H9 (cell line): ENCODE results near the gene MYCBPAP. TPM values are rescaled to one million over a fixed set of nuclear protein-coding genes. Genes with fewer than 3 reads are reported as not detected.

Experiments used
- DNase-seq: peaks from one replicate; pipeline ENCODE4 v3.0.0-alpha.2; 2017
- H2AFZ ChIP-seq: one replicate; pipeline ENCODE4 v1.6.1; 2013; ENCODE audit warnings: mild to moderate bottlenecking, low read length, control low read depth, moderate library complexity
- H2AK5ac ChIP-seq: 2 replicates; pipeline ENCODE4 v1.6.1; 2013; ENCODE audit warnings: low read length, control low read depth, mixed read lengths; ENCODE audit not compliant: insufficient read length
- H2BK120ac ChIP-seq: one replicate; pipeline ENCODE4 v1.6.1; 2013; ENCODE audit warnings: low read depth, mild to moderate bottlenecking, low read length, control low read depth, inconsistent platforms; ENCODE audit not compliant: poor library complexity, severe bottlenecking
- H2BK12ac ChIP-seq: 2 replicates; pipeline ENCODE4 v1.6.1; 2013; ENCODE audit warnings: low read length, control low read depth, mixed read lengths, low read depth; ENCODE audit not compliant: insufficient read length
- H2BK15ac ChIP-seq: 2 replicates; pipeline ENCODE4 v1.6.1; 2013; ENCODE audit warnings: low read depth, low read length, control low read depth
- H2BK20ac ChIP-seq: one replicate; pipeline ENCODE4 v1.6.1; 2013; ENCODE audit warnings: low read depth, mild to moderate bottlenecking, low read length, control low read depth, inconsistent platforms; ENCODE audit not compliant: poor library complexity, severe bottlenecking
- H2BK5ac ChIP-seq: 2 replicates; pipeline ENCODE4 v1.6.1; 2013; ENCODE audit warnings: low read length, control low read depth, mixed read lengths; ENCODE audit not compliant: insufficient read length
- H3K14ac ChIP-seq: 2 replicates; pipeline ENCODE4 v1.6.1; 2013; ENCODE audit warnings: low read length, control low read depth; ENCODE audit not compliant: insufficient read depth
- H3K18ac ChIP-seq: 2 replicates; pipeline ENCODE4 v1.6.1; 2013; ENCODE audit warnings: low read depth, mild to moderate bottlenecking, mixed read lengths, low read length, control low read depth; ENCODE audit not compliant: insufficient read length
- H3K23ac ChIP-seq: 2 replicates; pipeline ENCODE4 v1.6.1; 2013; ENCODE audit warnings: low read length, control low read depth, mixed read lengths, low read depth; ENCODE audit not compliant: insufficient read length
- H3K23me2 ChIP-seq: 2 replicates; pipeline ENCODE4 v1.6.1; 2013; ENCODE audit warnings: low read depth, mild to moderate bottlenecking, mixed read lengths, low read length, control low read depth; ENCODE audit not compliant: insufficient read length, poor library complexity, severe bottlenecking
- H3K27ac ChIP-seq: 2 replicates; pipeline ENCODE4 v1.5.1; 2013; ENCODE audit warnings: low read length, control low read depth, mixed read lengths, low read depth; ENCODE audit not compliant: insufficient read length
- H3K27me3 ChIP-seq: 2 replicates; pipeline ENCODE4 v1.6.1; 2013; ENCODE audit warnings: low read length, control low read depth, inconsistent platforms; ENCODE audit not compliant: insufficient read depth
- H3K4ac ChIP-seq: 2 replicates; pipeline ENCODE4 v1.6.1; 2013; ENCODE audit warnings: low read depth, mild to moderate bottlenecking, control low read depth, inconsistent platforms, low read length, moderate library complexity
- H3K4me1 ChIP-seq: 2 replicates; pipeline ENCODE4 v1.6.1; 2013; ENCODE audit warnings: low read length, control low read depth, inconsistent platforms; ENCODE audit not compliant: insufficient read depth
- H3K4me2 ChIP-seq: 2 replicates; pipeline ENCODE4 v1.6.1; 2013; ENCODE audit warnings: low read length, control low read depth, mixed read lengths; ENCODE audit not compliant: insufficient read length, insufficient read depth
- H3K56ac ChIP-seq: 2 replicates; pipeline ENCODE4 v1.6.1; 2013; ENCODE audit warnings: low read depth, mild to moderate bottlenecking, mixed read lengths, low read length, control low read depth; ENCODE audit not compliant: insufficient read length
- H3K79me1 ChIP-seq: 2 replicates; pipeline ENCODE4 v1.6.1; 2013; ENCODE audit warnings: low read depth, mild to moderate bottlenecking, moderate library complexity, low read length, control low read depth, inconsistent platforms; ENCODE audit not compliant: insufficient read depth, poor library complexity, severe bottlenecking
- H3K79me2 ChIP-seq: 2 replicates; pipeline ENCODE4 v1.6.1; 2013; ENCODE audit warnings: low read length, control low read depth, inconsistent platforms; ENCODE audit not compliant: insufficient read depth
- H3K9ac ChIP-seq: 2 replicates; pipeline ENCODE4 v1.6.1; 2013; ENCODE audit warnings: low read length, control low read depth, mixed read lengths; ENCODE audit not compliant: insufficient read length; ENCODE audit errors: extremely low read depth
- H3K9me3 ChIP-seq: one replicate; pipeline ENCODE4 v1.6.1; 2013; ENCODE audit warnings: low read depth, low read length, inconsistent platforms; ENCODE audit not compliant: control insufficient read depth
- H3T11ph ChIP-seq: one replicate; pipeline ENCODE4 v1.6.1; 2013; ENCODE audit warnings: mild to moderate bottlenecking, low read length, control low read depth, inconsistent platforms
- H4K20me1 ChIP-seq: one replicate; pipeline ENCODE4 v1.6.1; 2013; ENCODE audit not compliant: control insufficient read depth, insufficient read length, insufficient read depth
- H4K5ac ChIP-seq: 2 replicates; pipeline ENCODE4 v1.6.1; 2013; ENCODE audit warnings: low read depth, mild to moderate bottlenecking, mixed read lengths, low read length, control low read depth; ENCODE audit not compliant: insufficient read length
- H4K8ac ChIP-seq: replicated peaks from 2 replicates; pipeline ENCODE4 v1.6.1; 2013; ENCODE audit warnings: low read length, control low read depth, mixed read lengths, low read depth; ENCODE audit not compliant: insufficient read length
- H4K91ac ChIP-seq: 2 replicates; pipeline ENCODE4 v1.6.1; 2013; ENCODE audit warnings: low read depth, mild to moderate bottlenecking, moderate library complexity, mixed read lengths, low read length, control low read depth; ENCODE audit not compliant: insufficient read length
- H3K27ac Mint-ChIP-seq, 3 experiments: 2 replicates in 2 of 3; 3 replicates in 1 of 3; pipeline ENCODE4 v1.8.0; 2020 to 2021; ENCODE audit warnings: mixed read lengths in 3 of 3, mild to moderate bottlenecking in 1 of 3, moderate library complexity in 1 of 3
- H3K27me3 Mint-ChIP-seq: 2 replicates; pipeline ENCODE4 v1.8.0; 2021; ENCODE audit warnings: low read depth, mild to moderate bottlenecking, moderate library complexity, mixed read lengths
- H3K36me3 Mint-ChIP-seq, 3 experiments: 2 replicates in 2 of 3; 3 replicates in 1 of 3; pipeline ENCODE4 v1.8.0; 2020 to 2021; ENCODE audit warnings: low read depth in 3 of 3, mixed read lengths in 3 of 3; ENCODE audit not compliant: insufficient read depth in 1 of 3
- H3K4me1 Mint-ChIP-seq, 2 experiments: 2 replicates each; pipeline ENCODE4 v1.8.0; 2020; ENCODE audit warnings: mixed read lengths in 2 of 2
- H3K4me3 Mint-ChIP-seq, 2 experiments: 2 replicates in 1 of 2; 3 replicates in 1 of 2; pipeline ENCODE4 v1.8.0; 2020 to 2021; ENCODE audit warnings: mild to moderate bottlenecking in 2 of 2, mixed read lengths in 2 of 2, moderate library complexity in 1 of 2
- H3K9me3 Mint-ChIP-seq, 2 experiments: 2 replicates in 1 of 2; 3 replicates in 1 of 2; pipeline ENCODE4 v1.8.0; 2020; ENCODE audit warnings: mild to moderate bottlenecking in 2 of 2, mixed read lengths in 2 of 2, moderate library complexity in 1 of 2
- WGBS: extraction: QIAGEN DNeasy Blood & Tissue Kit; methylation state at CpG from one replicate; pipeline ENCODE4 v1.1.7; 2013; ENCODE audit warnings: missing lambda C conversion rate, low lambda C conversion rate, mixed read lengths; ENCODE audit not compliant: insufficient read length; ENCODE audit errors: extremely low coverage; 5-methylcytosine and 5-hydroxymethylcytosine counted together
- total RNA-seq: library from RNA; stranded (reverse); gene quantifications from 2 replicates; pipeline ENCODE4 v1.2.1, GENCODE V29; 2021
- TF ChIP-seq, protein P1 (sequence below): fragments of 200-600 bp; sonication (generic); conservative IDR thresholded peaks from 3 replicates; pipeline ENCODE4 v1.8.0; 2021; ENCODE audit warnings: antibody characterized with exemption, mild to moderate bottlenecking

MYCBPAP gene
- total RNA-seq, 1 experiment from 2014 or later, result 1.7 TPM

DNA sequence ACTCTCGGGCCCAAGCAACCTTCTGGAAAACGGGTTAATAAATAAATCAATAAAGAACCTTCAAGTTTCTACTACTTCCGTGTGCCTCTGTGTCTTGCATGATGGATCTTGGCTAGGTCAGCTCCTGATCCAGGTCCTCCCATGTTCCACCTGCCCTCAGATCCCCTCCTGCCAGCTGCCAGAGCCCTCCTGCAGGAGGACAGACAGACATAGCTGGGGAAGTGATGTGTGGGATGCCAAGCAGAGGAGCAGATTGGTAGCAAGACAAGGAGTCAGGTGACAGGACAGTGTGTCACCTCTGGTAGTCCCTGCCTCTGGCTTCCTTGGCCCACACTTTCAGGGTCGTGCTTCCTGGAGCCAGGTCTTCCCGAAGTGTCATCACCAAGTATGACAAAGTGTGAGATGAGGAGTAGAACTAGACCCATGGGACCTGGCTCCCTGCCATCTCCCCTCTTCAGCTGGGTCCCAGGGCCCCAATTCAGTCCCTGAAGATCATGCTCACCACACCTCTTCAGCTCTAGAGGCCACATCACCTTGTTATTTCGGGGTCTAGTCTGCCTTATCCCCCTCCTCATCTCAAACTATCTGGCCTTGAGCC lies 23.3 kb downstream of the MYCBPAP start:
- TF ChIP-seq, protein P1, sequence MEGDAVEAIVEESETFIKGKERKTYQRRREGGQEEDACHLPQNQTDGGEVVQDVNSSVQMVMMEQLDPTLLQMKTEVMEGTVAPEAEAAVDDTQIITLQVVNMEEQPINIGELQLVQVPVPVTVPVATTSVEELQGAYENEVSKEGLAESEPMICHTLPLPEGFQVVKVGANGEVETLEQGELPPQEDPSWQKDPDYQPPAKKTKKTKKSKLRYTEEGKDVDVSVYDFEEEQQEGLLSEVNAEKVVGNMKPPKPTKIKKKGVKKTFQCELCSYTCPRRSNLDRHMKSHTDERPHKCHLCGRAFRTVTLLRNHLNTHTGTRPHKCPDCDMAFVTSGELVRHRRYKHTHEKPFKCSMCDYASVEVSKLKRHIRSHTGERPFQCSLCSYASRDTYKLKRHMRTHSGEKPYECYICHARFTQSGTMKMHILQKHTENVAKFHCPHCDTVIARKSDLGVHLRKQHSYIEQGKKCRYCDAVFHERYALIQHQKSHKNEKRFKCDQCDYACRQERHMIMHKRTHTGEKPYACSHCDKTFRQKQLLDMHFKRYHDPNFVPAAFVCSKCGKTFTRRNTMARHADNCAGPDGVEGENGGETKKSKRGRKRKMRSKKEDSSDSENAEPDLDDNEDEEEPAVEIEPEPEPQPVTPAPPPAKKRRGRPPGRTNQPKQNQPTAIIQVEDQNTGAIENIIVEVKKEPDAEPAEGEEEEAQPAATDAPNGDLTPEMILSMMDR, result no peak
- Histone ChIP-seq H2AFZ (no peak overlapping the region), H3K4ac (no peak overlapping the region), H3T11ph (no peak overlapping the region), H3K56ac (no peak overlapping the region), H3K27ac (no peak overlapping the region), H3K79me1 (no peaks in the 10 kb centered on the region), H3K4me2 (no peak overlapping the region), H3K23ac (no peak overlapping the region), H2AK5ac (no peak overlapping the region), H3K4me1 (peaks cover 3% of the 10 kb centered on the region; the same call in 1 of the 2 replicates), H2BK120ac (no peak overlapping the region), H4K91ac (no peak overlapping the region), H2BK15ac (no peak overlapping the region), H3K9me3 (no peaks in the 10 kb centered on the region), H3K79me2 (no peaks in the 10 kb centered on the region), H3K23me2 (peaks cover 17% of the 10 kb centered on the region), H2BK20ac (no peak overlapping the region), H4K20me1 (no peaks in the 10 kb centered on the region), H3K27me3 (no peaks in the 10 kb centered on the region; the same call in 1 of the 2 replicates), H4K8ac (no peak overlapping the region), H3K14ac (no peak overlapping the region), H2BK5ac (no peak overlapping the region), H2BK12ac (no peak overlapping the region), H4K5ac (no peak overlapping the region), H3K9ac (no peak overlapping the region), H3K18ac (no peak overlapping the region)
- WGBS, result no CpG with 5 or more reads among the region's 6 CpGs
- no peaks in the 10 kb centered on the region; a peak in 1 of 5 replicates for H3K9me3 Mint-ChIP-seq
- DNase-seq, result no peak
- H3K36me3 Mint-ChIP-seq, result peaks cover 0 to 4% (median 0%) of the 10 kb centered on the region in 3 experiments; a peak in 3 of 7 replicates
- peaks cover 40 to 42% of the 10 kb centered on the region in 2 experiments for H3K4me1 Mint-ChIP-seq
- H3K4me3 Mint-ChIP-seq, result no peak overlapping the region; a peak in 1 of 5 replicates
- H3K27ac Mint-ChIP-seq, result no peak overlapping the region
- H3K27me3 Mint-ChIP-seq, result peaks cover 54% of the 10 kb centered on the region
